ENCODE results near the gene NELFA.

GRCh38 chr4:1940566-1940965 lies 68.2 kb downstream of the NELFA start:
- TF ChIP-seq CTCF (IDR thresholded peaks at IDR 0.05), result no peak
- TF ChIP-seq POLR2A (IDR thresholded peaks at IDR 0.05), result no peak
